GM18499 (cell line): ENCODE measurements around the gene TBX1.

Experiments
- ATAC-seq: cut with Tn5 transposase; IDR thresholded peaks from one replicate; pipeline ENCODE4 v1.9.1; 2021; ENCODE audit warnings: moderate number of reproducible peaks; ENCODE audit not compliant: insufficient read depth, unreplicated experiment

The TBX1 gene

GRCh38 chr22:19809741-19810140, 49.2 kb downstream of the TBX1 start:
- no peak for ATAC-seq

- ATAC-seq, result no peak
Observed at GRCh38 chr22:19810381-19811201, 50.0 kb downstream of the TBX1 start.

GRCh38 chr22:19811211-19811621, 50.6 kb downstream of the TBX1 start:
- ATAC-seq, result no peak

- ATAC-seq, result no peak
Observed at GRCh38 chr22:19811811-19812771, 51.5 kb downstream of the TBX1 start.

- no peak for ATAC-seq
Observed at GRCh38 chr22:19812910-19813309, 52.3 kb downstream of the TBX1 start.

GRCh38 chr22:19814428-19814827, 53.9 kb downstream of the TBX1 start:
- ATAC-seq, result no peak

GRCh38 chr22:19815093-19815822, 54.7 kb downstream of the TBX1 start:
- ATAC-seq, result no peak

- ATAC-seq, result no peak
Observed at GRCh38 chr22:19815823-19816290, 55.3 kb downstream of the TBX1 start.

- no peak for ATAC-seq
Observed at GRCh38 chr22:19816372-19817119, 56.0 kb downstream of the TBX1 start.
